ENCODE measurements around the gene ADGRG3. TPM values are rescaled to one million over a fixed set of nuclear protein-coding genes. Genes with fewer than 3 reads are reported as not detected.
A peak's percentile ranks its signal among the peaks of the same experiment; 100 is the strongest.

ADGRG3 gene
- total RNA-seq, 1 experiment from 2014 or later, result not detected

DNA sequence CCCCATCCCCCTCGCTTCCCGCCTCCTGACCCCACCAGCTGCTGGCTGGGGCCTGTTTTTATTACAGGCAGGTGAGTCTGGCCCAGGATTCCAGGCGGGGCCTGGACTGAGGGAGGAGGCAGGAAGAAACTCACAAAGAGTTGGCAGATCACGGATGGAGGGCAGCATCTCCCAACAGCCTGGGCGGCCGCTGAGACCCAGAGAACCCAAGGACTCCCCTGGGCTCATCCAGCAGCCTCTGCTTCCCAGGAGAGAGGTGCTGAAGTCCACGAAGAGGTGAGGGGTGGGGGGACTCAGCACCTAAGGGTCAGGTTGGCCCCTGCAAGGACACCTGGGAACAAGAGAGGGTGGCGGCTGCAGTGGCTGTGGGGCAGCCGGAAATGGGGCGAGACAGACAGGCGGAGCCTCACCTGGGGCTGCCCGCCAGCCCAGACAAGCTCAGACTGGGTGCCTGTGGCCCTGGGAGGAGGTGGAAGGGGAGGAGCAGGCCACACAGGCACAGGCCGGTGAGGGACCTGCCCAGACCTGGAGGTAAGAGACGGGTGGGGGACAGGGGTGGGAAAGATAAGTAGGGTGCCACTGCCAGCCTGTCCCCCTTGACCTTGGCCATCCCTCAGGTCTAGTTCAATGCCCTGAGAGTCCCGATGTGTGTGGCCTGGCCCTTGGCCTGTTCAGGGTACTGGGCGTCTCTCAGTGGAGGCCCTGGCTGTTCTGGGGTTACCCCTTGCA lies 48.3 kb upstream of the ADGRG3 start:
- TF ChIP-seq EZH2 (IDR thresholded peaks at IDR 0.05; ENCODE audit: low read depth), result no peak
- TF ChIP-seq, protein P1, sequence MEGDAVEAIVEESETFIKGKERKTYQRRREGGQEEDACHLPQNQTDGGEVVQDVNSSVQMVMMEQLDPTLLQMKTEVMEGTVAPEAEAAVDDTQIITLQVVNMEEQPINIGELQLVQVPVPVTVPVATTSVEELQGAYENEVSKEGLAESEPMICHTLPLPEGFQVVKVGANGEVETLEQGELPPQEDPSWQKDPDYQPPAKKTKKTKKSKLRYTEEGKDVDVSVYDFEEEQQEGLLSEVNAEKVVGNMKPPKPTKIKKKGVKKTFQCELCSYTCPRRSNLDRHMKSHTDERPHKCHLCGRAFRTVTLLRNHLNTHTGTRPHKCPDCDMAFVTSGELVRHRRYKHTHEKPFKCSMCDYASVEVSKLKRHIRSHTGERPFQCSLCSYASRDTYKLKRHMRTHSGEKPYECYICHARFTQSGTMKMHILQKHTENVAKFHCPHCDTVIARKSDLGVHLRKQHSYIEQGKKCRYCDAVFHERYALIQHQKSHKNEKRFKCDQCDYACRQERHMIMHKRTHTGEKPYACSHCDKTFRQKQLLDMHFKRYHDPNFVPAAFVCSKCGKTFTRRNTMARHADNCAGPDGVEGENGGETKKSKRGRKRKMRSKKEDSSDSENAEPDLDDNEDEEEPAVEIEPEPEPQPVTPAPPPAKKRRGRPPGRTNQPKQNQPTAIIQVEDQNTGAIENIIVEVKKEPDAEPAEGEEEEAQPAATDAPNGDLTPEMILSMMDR (conservative IDR thresholded peaks at IDR 0.05), result no peak
- Histone ChIP-seq H3K9me2 (ENCODE audit: insufficient read depth) (no peaks in the 10 kb centered on the region), H3K27ac (peak overlapping the region; percentile 92), H3K4me1 (replicated peaks; ENCODE audit: insufficient read depth) (peaks cover 69% of the 10 kb centered on the region), H3K79me2 (ENCODE audit: low read depth) (peaks cover 39% of the 10 kb centered on the region), H3K27me3 (ENCODE audit: insufficient read depth, low read depth) (no peaks in the 10 kb centered on the region), H3K4me3 (peak overlapping the region; percentile 76), H4K20me1 (ENCODE audit: insufficient read depth) (no peaks in the 10 kb centered on the region), H3K4me2 (peak overlapping the region; percentile 90), H3F3A (ENCODE audit: insufficient read depth, low read depth) (peaks cover 71% of the 10 kb centered on the region), H2AFZ (peak overlapping the region; percentile 68), H3K9me3 (ENCODE audit: insufficient read depth, low read depth) (no peaks in the 10 kb centered on the region), H3K36me3 (ENCODE audit: low read depth) (no peaks in the 10 kb centered on the region)
- BruUV-seq (replicated peaks), result no TSS peak
- intact Hi-C loops (cut with micrococcal nuclease; ENCODE audit: unreplicated experiment), result loop anchor here (5.0 kb wide), 1 partner anchor 198 kb away; no protein-coding TSS in a partner anchor
- CTCF ChIA-PET, result interaction anchor here (0.7 to 1.0 kb wide), 2 partner anchors 12 to 29 kb away, joined by 4 read pairs; no protein-coding TSS in a partner anchor
- DNase-seq, result peak; percentile 75 to 87
- POLR2A ChIA-PET (ENCODE audit: unreplicated experiment), result interaction anchor here (0.8 to 1.3 kb wide), 3 partner anchors 9 to 190 kb away, joined by 3 to 17 read pairs (median 5); partner anchors contain the start of gene ADGRG1

DNA sequence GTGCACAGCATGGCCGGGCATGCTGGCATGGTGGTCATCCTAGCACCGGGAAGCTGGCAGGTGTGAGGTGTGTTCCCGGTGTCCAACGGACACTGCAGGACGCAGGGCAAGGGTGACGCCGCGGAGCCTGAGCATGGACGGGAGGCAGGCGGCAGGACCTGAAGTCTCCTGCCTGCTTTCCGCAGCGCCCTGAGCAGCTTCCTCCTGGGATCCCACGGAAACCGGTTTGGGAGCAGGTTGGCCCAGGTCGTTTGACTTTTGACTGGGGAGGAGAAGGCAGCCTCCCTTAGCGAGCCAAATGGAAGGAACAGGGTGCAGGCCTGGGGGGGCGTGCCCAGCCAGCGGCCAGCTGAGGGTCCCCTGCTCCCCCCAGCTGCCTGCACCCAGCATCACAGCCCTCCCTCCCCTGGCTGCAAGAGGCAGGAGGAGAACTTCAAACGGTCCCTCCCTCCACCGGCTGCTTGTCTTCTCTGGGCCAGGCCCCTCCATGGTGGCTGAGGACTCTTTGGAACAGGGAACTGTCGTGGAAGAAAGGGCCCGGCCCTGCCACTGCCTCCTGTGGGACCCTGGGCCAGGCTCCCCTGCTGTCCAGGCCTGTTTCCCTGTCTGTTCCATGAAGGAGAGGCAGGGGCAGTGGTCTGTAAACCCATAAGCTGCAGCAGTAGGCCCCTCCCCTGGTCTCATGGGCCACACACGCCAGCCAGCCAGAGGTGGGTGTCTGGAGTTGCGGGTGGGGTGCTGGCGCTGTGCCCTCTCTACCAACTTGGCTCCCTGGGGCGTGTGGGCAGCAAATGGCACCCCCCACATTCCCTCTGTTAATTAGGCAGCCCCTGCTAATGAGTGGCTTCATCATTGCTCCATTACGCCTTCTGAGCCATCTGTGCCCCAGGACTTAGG lies 47.5 kb upstream of the ADGRG3 start:
- peak overlapping the region; percentile 92 for H3K27ac ChIP-seq
- intact Hi-C loops (cut with micrococcal nuclease; ENCODE audit: unreplicated experiment), result loop anchor here (5.0 kb wide), 1 partner anchor 197 kb away; no protein-coding TSS in a partner anchor
- H3K4me3 ChIP-seq, result peak overlapping the region; percentile 76
- H3K9me2 ChIP-seq (ENCODE audit: insufficient read depth), result no peaks in the 10 kb centered on the region
- H4K20me1 ChIP-seq (ENCODE audit: insufficient read depth), result no peaks in the 10 kb centered on the region
- POLR2A ChIA-PET (ENCODE audit: unreplicated experiment), result interaction anchor here (0.7 to 1.3 kb wide), 3 partner anchors 8 to 43 kb away, joined by 3 to 17 read pairs (median 7); partner anchors contain the start of gene ADGRG1
- TSS peak; percentile 31 for BruUV-seq (replicated peaks)
- H3K4me2 ChIP-seq, result peak overlapping the region; percentile 90
- TF ChIP-seq EZH2 (IDR thresholded peaks at IDR 0.05; ENCODE audit: low read depth), result no peak
- TF ChIP-seq, protein P1 (conservative IDR thresholded peaks at IDR 0.05), result no peak
- DNase-seq, result peak; percentile 78 to 87
- H3K79me2 ChIP-seq (ENCODE audit: low read depth), result peaks cover 47% of the 10 kb centered on the region
- no peaks in the 10 kb centered on the region for H3K9me3 ChIP-seq (ENCODE audit: insufficient read depth, low read depth)
- peak overlapping the region; percentile 68 for H2AFZ ChIP-seq
- no peaks in the 10 kb centered on the region for H3K27me3 ChIP-seq (ENCODE audit: insufficient read depth, low read depth)
- H3F3A ChIP-seq (ENCODE audit: insufficient read depth, low read depth), result peaks cover 72% of the 10 kb centered on the region
- peaks cover 78% of the 10 kb centered on the region for H3K4me1 ChIP-seq (replicated peaks; ENCODE audit: insufficient read depth)
- no peaks in the 10 kb centered on the region for H3K36me3 ChIP-seq (ENCODE audit: low read depth)
- CTCF ChIA-PET, result interaction anchor here (0.7 kb wide), 1 partner anchor 30 kb away, joined by 4 read pairs; no protein-coding TSS in a partner anchor

All from PC-9 (cell line).